K562 (cell line): ENCODE data around the gene SCLY.

ENCODE experiments used
- GTF2E2 ChIP-seq: fragments of 200-800 bp; sonication (Bioruptor generic); IDR thresholded peaks from 2 replicates; pipeline ENCODE4 v1.6.1; 2016; ENCODE audit warnings: missing genetic modification characterization, missing compliant biosample characterization
- POLR2A ChIP-seq: fragments of 450-650 bp; conservative IDR thresholded peaks from 2 replicates; pipeline ENCODE4 v1.6.1; 2016
- RBM14 ChIP-seq: fragments of 200-400 bp; formaldehyde crosslinking; IDR thresholded peaks from 2 replicates; pipeline ENCODE4 v1.6.1; 2018; ENCODE audit warnings: low read depth, mild to moderate bottlenecking, low read length, moderate library complexity, borderline replicate concordance; ENCODE audit not compliant: insufficient read depth

- TF ChIP-seq RBM14 (no peak), POLR2A (no peak), GTF2E2 (tag) (no peak)
These were observed 29.1 kb upstream of the SCLY start for GRCh38 chr2:238031751-238032150.
